Forelimb muscle (tissue), 1 donor: ENCODE data around the gene POLR2A. TPM values are rescaled to one million over a fixed set of nuclear protein-coding genes. Genes with fewer than 3 reads are reported as not detected.
A peak's percentile ranks its signal among the peaks of the same experiment; 100 is the strongest.
"Not testable (repeated sequence)": the region's sequence is repeated elsewhere in the genome, so short reads cannot be mapped to it uniquely, and the experiment has no call there.

ENCODE experiments used
- DNase-seq: peaks from one replicate; pipeline ENCODE4 v3.0.0-alpha.2; 2013; ENCODE audit warnings: low read depth
- polyA plus RNA-seq: library from polyadenylated mRNA; unstranded; fragments of 120-200 nt; gene quantifications from one replicate; pipeline ENCODE4 v1.2.1, GENCODE V29; 2013; ENCODE audit not compliant: insufficient read length

Gene POLR2A
- polyA plus RNA-seq, 1 donor, result 53.3 TPM

DNA sequence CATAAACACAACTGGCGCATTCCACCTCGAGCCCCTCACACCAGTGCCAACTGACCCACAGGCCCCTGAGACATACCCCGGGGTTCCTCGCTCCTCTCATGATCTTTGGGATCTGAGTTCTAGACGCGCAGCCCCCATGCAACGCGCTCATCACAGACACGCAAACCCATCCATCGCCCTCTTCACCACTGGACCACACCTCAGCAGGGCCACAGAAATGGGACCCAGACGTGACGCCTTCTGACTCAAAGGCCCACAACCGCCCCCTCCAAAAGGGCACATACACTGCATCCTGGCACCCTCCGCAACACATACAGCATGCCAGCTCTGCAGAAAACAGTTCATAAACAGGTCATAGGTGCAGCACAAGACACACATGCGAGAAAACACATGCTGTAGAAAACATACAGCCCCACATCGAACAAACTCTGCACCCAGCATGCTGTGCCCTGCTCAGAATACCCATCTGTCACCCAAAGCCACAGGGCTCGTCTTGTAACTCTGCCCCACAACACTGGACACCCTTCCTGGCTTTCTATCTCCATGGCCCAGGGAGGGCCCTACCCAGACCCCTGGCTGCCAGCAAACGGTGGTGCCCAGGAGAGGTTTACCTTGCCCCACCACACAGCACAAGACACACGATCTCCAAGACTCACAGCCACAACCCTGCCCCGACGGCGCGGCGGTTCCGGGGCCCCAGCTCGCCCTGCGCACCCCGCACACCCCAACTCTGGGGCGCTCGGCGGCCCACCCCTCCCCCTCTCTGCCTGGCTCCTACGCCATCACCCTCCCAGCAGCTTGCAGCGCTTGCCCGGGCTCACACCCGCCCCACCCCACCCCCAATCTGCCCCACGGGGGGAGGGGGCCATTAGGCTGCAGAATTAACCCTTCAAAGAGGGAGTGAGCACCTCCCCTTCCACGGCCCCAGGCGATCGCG, 5.6 kb upstream of the POLR2A start:
- DNase-seq, result no peak

DNA sequence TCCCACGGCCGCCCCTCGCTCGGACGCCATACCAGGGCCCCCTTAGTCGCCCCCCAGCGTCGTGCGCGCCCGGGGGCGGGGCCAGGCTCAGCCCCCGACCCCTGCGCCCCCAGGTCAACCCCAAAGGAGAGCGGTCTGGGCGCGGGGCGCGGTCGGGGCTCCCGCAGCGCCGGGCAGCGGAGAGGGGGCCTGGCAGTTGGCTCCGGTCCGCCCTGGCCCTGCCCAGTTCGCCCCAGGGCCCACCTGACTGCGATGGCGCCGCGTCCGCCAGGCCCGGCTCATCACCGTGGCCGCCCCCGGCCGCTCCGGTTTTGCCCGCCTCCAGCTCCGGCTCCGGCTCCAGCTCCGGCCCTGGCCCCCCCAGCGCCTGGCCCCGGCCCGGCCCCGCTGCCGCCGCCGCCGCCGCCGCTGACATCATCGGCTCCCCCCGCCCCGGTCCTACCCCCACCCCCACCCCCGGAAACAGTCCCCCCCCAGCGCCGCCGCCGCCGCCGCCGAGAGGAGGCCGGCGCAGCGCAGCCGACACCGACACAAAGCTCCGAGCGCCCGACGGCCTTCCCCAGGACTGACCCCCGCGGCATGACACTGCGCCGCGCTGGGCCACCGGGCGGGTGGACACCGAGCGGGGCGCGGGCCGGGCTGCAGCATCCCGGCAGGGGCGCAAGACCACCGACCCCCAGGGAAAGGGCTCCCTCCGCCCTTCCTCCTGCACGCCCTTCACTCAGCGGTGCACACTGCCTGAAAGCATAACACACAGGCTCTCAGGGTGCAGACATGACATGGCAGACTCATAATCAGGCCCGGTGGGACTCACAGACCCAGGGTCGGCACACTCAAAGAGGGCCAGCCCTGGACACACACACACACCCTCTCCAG, 4.7 kb upstream of the POLR2A start, which contains the start of gene ZBTB4:
Gene ZBTB4, minus strand, starts transcription at position 419 of the 876 bp plus-strand sequence. CDS start 12,830 bp downstream, outside the sequence.
- DNase-seq, result no peak

DNA sequence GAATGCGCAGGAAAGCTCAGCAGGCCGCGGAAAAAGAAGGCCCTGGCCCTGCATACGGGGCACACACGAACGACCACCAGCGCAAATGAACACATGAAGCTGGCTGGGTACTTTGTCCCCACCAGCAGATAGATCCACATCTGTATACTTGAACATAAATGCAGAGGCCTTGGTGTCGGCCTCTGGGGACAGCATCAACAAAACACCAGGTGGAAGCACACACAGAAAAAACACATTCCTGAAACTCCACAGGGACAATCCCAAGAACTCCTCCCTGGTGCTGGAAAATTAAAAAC, 4.1 kb upstream of the POLR2A start:
- no peak for DNase-seq

DNA sequence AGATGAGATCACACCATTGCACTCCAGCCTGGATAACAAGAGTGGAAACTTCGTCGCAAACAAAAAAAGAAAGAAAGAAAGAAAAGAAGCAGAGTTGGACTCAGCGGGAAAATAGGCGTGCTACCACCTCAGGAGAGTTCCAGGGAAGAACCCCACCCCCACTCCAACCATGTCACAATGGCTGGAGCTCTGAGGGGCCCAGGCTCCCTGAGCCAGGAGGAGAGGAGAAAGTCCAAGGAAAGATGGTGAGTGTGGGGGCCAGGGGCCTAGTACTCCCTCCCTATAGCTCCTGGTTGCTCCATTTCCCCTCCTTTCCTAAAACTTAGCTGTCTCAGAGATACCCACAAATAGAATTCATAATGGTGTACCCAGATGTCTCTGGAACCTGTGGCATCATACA, 2.9 kb upstream of the POLR2A start, which contains the start of gene SLC35G6:
Gene SLC35G6, plus strand, starts transcription at position 172 of the 400 bp plus-strand sequence. Its CDS starts 71 bp downstream, at position 243.
- not testable (repeated sequence) for DNase-seq

DNA sequence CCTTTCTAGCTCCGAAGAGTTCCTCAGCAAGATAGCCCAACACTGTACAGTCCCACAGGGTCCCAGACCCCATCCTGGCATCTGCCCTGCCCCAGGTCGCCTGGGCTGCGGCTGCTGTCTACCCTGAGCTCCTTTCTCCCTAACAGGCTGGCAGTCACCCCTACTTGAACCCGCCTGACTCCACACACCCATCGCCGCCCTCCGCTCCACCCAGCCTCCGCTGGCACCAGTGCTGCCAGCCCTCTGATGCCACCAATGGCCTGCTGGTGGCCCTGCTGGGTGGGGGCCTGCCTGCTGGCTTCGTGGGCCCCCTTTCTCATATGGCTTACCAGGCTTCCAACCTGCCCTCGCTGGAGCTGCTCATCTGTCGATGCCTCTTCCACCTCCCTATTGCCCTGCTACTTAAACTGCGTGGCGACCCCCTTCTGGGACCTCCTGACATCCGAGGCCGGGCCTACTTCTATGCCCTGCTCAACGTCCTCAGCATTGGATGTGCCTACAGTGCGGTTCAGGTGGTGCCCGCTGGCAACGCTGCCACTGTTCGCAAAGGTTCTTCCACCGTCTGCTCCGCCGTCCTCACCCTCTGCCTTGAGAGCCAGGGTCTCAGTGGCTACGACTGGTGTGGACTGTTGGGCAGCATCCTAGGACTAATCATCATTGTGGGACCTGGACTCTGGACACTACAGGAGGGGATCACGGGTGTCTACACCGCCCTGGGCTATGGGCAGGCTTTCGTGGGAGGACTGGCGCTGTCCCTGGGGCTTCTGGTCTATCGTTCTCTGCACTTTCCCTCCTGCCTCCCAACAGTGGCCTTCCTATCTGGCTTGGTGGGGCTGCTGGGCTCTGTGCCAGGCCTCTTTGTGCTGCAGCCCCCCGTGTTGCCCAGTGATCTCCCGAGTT, 2.1 kb upstream of the POLR2A start:
- DNase-seq, result not testable (repeated sequence)

DNA sequence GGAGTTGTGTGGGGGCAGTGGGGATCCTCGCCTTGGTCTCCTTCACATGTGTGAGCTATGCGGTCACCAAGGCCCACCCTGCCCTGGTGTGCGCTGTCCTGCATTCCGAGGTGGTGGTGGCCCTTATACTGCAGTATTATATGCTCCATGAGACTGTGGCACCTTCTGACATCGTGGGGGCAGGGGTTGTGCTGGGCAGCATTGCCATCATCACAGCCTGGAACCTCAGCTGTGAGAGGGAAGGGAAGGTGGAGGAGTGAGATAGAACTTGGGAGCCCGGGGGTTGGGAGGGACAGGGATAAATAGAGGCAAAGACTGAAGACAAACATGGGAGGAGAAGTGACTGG, 1.5 kb upstream of the POLR2A start:
- DNase-seq, result not testable (repeated sequence)

DNA sequence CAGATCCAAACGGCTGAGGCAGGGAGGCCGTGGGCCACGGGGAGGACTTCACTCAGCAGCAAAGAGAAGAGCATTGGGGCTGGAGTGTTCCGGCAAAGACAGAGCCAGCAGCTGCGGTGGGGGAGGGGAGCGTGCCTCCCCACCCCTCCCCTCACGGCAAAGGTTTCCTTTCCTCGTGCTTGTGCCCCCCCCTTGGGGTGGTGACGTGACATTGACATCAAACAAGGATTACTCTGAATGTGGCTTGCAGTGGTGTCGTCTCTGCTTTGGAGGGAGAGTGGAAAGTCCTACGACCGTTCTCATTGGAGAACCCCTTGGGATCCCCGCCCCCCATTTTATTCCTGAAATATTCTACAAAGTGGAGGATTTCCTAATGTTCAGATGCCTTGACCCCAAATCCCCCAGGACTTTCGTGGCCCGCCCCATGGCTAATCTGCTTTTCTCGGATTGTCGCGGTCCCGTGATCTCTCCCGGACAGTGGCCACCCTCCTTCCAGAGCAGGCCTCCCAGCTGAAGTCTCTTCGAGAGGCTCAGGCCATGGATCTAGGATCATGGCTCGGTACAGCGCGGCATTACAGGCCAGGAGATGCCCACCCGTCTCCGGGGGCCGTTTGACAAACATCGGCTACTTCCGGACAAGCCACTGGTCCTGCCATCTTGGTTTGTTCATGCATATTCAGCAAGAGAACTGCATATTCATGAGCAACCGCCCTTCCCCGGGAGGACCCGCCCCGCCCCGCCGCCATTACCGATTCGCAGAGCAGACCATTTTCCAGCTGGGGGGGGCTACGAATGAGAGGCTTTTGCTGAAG, 705 bp upstream of the POLR2A start:
- peak; percentile 86 for DNase-seq

DNA sequence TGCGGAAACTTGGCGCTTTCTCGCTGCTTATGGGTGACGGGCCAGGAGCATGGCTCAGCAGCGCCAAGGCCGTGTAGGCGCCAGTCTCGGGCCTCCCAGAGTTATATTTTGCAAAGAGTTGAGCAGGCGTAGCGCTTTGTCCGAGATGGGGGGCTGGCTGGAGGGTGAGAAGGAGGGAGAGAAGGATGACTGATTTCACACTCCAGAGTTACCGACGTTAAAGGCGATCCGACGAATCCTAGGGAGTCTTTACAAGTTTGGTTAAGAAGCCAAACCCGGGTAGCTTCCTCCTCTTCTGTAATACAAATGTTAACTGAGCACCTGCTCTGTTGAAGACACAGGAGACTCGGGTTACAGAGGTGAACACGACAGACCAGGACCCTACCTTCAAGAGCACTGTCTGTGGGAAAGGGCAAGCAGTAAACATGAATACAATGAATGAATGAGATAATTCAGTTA, 782 bp downstream of the POLR2A start:
- DNase-seq, result no peak

DNA sequence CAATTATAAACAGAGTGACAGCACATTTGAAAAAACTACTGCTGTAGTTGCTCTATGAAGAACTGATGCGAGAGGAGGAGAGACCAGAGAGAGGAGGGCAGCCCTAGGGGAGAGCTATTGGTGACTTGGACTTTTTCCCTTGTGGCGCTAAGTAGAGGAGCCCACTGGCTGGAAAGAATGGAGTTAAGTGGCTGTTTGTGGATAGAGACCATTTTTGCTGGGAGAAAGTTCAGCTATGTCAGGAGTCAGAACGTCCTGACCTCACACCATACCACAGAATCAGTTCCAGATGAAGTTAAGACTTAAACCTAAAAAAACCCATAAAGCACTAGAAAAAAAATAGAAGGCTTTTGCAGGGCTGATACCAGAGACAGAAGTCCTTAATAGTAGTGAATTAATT, 2.0 kb downstream of the POLR2A start:
- no peak for DNase-seq

DNA sequence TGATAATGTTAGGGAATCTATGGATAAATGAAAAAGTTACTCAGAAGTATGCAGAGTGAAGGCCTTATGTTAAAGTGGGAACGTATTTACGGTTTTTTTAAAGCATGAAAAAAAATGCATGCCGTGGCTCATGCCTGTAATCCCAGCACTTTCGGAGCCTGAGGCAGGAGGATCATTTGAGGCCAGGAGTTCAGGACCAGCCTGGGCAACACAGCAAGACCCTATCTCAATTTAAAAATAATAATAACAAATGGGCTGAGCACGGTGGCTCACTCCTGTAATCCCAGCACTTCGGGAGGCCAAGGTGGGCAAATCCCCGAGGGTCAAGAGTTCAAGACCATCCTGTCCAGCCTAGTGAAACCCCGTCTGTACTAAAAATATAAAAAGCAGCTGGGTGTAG, 6.0 kb downstream of the POLR2A start:
- DNase-seq, result no peak

DNA sequence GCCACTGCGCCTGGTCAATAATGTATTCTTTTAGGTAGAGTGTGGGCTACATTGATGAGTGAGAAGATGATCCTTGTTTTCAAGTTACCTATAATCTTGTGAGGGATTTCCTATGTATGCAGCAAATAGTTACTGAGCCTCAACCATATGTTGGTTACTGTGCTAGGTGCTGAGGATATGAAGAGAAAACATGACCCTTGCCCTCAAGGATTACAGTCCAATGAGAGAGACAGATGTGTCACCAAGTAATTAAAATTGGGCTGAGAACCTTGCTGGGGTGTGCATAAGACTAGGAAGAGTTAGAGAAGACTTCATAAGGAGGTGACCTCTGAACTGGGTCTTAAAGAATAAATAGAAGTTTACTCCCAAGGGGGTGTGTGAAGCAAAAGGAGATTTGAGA, 7.4 kb downstream of the POLR2A start:
- no peak for DNase-seq

DNA sequence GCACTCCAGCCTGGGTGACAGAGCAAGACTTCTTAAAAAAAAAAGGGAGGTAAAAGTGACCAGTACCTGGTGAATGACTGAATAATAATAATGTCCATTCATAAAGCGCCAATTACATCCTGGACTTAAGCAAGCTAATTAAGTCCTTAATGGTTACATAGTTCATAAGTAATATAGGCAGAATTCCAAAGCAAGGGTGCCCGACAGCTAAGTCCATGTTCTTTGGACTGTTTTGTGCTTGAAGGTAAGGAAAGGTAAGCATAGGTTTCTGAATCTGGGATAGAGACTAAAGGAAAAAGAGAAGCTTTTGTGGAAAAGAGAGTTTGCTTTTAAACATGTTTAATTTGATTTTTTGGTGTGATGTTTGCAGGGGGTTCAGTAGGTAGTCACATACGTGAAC, 9.8 kb downstream of the POLR2A start:
- DNase-seq, result no peak

DNA sequence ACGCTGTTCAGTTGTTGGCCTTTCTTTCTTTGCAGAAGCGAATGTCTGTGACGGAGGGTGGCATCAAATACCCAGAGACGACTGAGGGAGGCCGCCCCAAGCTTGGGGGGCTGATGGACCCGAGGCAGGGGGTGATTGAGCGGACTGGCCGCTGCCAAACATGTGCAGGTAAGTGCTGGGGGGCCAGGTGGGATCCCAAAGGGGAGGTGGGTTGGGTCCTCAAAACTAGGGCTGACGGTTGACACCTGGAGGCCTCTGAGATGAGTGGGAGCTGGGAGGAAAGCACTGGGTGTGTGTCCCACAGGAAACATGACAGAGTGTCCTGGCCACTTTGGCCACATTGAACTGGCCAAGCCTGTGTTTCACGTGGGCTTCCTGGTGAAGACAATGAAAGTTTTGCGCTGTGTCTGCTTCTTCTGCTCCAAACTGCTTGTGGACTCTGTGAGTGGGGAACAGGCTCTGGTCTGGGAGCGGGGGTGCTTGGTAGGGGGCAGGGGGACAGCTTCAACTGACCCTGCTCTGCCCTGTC, 11.8 kb downstream of the POLR2A start:
- DNase-seq, result no peak

DNA sequence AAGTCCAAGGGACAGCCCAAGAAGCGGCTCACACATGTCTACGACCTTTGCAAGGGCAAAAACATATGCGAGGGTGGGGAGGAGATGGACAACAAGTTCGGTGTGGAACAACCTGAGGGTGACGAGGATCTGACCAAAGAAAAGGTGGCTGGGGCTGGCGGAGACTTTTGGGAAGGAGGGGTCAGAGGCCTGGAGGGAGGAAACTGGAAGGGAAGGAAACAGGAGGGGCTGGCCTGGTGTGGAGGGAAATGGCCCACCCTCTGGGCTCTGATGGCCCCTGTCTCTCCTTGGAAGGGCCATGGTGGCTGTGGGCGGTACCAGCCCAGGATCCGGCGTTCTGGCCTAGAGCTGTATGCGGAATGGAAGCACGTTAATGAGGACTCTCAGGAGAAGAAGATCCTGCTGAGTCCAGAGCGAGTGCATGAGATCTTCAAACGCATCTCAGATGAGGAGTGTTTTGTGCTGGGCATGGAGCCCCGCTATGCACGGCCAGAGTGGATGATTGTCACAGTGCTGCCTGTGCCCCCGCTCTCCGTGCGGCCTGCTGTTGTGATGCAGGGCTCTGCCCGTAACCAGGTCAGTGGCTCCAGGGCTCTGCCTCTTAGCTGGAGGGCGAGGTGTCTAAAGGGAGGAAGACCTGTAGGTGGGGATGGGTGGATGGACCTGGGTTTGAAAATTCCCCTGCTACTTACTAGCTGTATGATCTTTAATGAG, 12.5 kb downstream of the POLR2A start:
- no peak for DNase-seq

DNA sequence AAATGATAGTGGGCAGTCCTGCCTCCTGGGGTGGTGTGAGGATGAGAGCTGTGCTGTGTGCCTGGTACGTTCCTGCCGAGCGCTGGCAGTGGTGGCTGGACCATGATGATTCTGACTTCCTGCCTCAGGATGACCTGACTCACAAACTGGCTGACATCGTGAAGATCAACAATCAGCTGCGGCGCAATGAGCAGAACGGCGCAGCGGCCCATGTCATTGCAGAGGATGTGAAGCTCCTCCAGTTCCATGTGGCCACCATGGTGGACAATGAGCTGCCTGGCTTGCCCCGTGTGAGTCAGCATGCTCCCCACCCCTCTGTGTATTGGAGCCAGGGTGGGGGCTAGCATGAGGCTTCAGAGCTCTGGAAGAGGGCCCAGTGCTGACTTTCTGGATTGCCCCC, 13.1 kb downstream of the POLR2A start:
- DNase-seq, result no peak

DNA sequence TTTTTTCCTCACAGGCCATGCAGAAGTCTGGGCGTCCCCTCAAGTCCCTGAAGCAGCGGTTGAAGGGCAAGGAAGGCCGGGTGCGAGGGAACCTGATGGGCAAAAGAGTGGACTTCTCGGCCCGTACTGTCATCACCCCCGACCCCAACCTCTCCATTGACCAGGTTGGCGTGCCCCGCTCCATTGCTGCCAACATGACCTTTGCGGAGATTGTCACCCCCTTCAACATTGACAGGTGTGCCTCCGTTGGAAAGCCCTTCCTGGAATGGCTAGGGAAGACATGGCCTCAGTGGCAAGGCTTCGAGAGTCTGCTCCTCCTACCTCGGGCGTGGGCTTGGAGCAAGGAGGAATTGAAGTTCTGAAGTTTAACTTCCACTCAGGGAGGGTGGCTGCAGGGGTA, 13.5 kb downstream of the POLR2A start:
- no peak for DNase-seq

DNA sequence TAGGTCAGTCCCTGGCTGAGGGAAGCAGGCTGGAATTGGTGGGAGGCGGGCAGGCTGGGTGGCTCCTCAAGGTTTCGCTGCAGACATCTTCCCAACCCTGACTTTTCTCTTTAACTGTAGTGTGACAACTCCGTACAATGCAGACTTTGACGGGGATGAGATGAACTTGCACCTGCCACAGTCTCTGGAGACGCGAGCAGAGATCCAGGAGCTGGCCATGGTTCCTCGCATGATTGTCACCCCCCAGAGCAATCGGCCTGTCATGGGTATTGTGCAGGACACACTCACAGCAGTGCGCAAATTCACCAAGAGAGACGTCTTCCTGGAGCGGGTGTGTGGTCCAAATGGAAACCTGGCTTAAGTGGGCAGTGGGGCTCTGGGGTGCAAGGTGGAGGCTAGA, 15.0 kb downstream of the POLR2A start:
- DNase-seq, result no peak

DNA sequence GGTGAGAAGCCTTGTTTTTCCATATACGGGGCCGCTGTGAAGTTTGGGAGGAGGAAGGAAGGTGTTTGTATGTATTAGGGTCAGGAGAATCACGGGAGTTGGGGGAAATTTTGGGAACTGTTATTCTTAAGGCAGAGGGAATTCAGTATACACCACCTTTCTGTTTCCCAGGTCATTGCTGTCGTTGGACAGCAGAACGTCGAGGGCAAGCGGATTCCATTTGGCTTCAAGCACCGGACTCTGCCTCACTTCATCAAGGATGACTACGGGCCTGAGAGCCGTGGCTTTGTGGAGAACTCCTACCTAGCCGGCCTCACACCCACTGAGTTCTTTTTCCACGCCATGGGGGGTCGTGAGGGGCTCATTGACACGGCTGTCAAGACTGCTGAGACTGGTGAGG, 17.6 kb downstream of the POLR2A start:
- DNase-seq, result no peak

DNA sequence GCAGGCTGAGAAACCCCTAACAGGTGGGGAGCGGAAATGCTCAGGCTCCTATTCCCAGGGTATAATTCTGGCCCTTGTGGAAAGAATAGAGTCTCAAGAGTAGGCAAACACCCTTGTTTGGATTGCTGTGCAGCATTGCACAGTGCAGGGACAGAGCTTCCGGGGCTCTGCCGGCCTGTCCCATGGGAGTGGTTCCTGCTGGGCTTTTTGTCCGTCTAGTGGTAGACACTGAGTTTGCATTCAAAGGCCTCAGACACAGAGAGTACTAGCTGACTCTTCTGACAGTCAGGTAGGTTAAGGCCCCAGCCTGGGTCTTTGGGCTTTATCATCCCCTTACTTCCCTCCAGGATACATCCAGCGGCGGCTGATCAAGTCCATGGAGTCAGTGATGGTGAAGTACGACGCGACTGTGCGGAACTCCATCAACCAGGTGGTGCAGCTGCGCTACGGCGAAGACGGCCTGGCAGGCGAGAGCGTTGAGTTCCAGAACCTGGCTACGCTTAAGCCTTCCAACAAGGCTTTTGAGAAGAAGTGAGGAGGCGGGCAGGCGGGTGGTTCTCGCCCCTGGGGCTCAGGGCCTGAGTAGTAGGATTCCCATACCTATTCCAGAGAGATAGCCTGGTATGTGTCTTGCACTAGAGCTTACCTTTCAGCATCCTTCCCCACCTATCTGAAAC, 18.1 kb downstream of the POLR2A start:
- DNase-seq, result no peak
